Measurements from ENCODE around the gene ADGRD1. TPM values are rescaled to one million over a fixed set of nuclear protein-coding genes. Genes with fewer than 3 reads are reported as not detected.

ADGRD1 gene
- total RNA-seq, 1 donor from 2014 or later = 99.5 TPM

DNA sequence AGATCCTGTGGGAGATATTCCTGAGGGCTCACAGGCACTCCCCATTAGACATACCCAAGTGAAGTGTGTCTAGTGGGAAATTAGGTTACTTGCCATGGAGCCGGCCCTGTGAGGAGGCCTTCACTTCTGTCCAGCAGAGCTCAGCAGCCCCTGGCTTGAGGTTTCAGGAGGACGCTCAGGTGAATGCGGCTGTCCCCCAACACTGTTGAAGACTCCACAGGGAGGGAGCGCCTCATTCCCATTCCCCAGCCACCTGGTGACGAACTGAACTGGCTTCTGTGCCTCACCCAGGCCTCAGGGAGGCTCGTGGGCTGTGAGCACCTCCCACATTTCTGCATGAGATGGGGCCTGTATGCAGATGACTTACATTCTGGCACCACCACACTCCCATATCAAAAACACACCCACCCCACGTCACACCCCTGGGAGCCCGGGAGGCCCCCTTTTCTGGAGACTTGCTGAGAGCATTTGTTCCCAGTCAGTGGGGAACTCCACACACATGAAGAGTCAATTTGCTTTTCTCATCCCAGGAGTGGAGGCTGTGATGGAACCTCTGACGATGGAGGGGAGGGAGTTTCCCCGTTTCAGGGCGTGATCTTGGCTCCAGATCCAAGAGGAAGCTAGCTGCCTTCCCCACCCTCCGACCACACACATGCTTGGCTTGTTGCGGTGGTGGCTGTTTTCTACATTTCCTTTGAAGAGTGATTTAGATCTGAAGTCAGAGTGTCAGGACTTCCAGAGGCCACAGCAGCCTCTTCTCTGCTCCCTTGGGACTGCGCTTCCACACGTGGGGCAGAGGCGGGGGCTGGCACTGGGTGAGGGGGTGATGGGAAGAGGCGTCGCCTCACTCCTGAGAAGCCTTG is 120.7 kb downstream of the ADGRD1 start:
- no peaks in the 10 kb centered on the region for H3K27me3 ChIP-seq (ENCODE audit: low read depth)
- peaks cover 19% of the 10 kb centered on the region for H3K4me1 ChIP-seq
- DNase-seq = peak; percentile 61
- no peak overlapping the region for H3K4me3 ChIP-seq
- H3K36me3 ChIP-seq = peaks cover 33% of the 10 kb centered on the region
- intact Hi-C loops (cut with micrococcal nuclease) = no loop called here
- peak overlapping the region; percentile 70 for H3K27ac ChIP-seq (replicated peaks)
- TF ChIP-seq, protein P1, sequence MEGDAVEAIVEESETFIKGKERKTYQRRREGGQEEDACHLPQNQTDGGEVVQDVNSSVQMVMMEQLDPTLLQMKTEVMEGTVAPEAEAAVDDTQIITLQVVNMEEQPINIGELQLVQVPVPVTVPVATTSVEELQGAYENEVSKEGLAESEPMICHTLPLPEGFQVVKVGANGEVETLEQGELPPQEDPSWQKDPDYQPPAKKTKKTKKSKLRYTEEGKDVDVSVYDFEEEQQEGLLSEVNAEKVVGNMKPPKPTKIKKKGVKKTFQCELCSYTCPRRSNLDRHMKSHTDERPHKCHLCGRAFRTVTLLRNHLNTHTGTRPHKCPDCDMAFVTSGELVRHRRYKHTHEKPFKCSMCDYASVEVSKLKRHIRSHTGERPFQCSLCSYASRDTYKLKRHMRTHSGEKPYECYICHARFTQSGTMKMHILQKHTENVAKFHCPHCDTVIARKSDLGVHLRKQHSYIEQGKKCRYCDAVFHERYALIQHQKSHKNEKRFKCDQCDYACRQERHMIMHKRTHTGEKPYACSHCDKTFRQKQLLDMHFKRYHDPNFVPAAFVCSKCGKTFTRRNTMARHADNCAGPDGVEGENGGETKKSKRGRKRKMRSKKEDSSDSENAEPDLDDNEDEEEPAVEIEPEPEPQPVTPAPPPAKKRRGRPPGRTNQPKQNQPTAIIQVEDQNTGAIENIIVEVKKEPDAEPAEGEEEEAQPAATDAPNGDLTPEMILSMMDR (IDR thresholded peaks at IDR 0.05; ENCODE audit: borderline replicate concordance) = no peak
- H3K9me3 ChIP-seq (replicated peaks) = no peaks in the 10 kb centered on the region

DNA sequence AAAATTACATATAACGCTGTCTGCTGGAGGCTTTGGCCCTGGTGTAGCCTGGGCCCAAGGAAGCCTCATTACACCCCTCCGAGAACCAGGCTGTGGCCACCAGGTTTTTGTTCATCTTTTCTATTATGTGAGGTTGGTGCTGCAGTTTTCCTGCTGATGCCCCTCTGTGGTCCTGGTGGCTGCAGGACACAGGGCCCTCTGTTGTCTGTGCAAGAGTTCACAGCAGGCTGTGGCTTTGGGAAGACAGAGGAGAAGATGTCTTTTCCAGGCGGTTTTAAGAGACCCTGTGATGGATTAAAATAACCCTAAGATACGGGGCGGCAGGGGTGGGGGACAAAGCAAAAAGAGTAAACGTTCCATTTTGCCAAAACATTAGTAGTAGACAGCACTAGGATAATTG is 121.5 kb downstream of the ADGRD1 start:
- H3K27ac ChIP-seq (replicated peaks) = peak overlapping the region; percentile 67
- TF ChIP-seq, protein P1 (IDR thresholded peaks at IDR 0.05; ENCODE audit: borderline replicate concordance) = no peak

DNA sequence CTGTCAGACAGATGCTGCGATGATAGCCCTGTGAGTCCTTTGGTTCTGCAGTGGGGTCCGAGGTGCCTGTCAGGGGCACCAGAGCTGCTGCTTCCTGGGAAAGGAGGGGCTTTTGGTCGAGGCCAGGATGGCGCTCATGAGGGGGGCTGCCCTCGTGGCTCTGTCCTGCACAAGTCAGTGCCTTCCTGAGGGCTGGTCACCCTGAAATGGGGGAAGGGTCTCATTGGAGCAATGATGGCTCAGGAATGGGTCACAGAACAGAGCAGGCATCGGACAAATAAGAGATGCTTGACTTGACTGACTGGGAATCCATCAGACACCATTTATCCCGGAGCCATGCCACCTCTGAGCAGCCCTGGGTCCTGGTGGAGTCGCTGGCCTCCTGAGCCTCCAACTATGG is 121.9 kb downstream of the ADGRD1 start:
- Histone ChIP-seq H3K36me3 (peaks cover 30% of the 10 kb centered on the region), H3K4me3 (no peak overlapping the region), H3K9me3 (replicated peaks) (peaks cover 3% of the 10 kb centered on the region), H3K4me1 (peaks cover 19% of the 10 kb centered on the region), H3K27me3 (ENCODE audit: low read depth) (no peaks in the 10 kb centered on the region), H3K27ac (replicated peaks) (peak overlapping the region; percentile 67)
- TF ChIP-seq, protein P1 (IDR thresholded peaks at IDR 0.05; ENCODE audit: borderline replicate concordance) = no peak
- intact Hi-C loops (cut with micrococcal nuclease) = no loop called here
- DNase-seq = peak; percentile 10

More for the DNA sequence above, 121.5 kb downstream of the ADGRD1 start:
- intact Hi-C loops (cut with micrococcal nuclease) = no loop called here
- no peaks in the 10 kb centered on the region for H3K9me3 ChIP-seq (replicated peaks)
- no peaks in the 10 kb centered on the region for H3K27me3 ChIP-seq (ENCODE audit: low read depth)
- peaks cover 19% of the 10 kb centered on the region for H3K4me1 ChIP-seq
- H3K36me3 ChIP-seq = peaks cover 30% of the 10 kb centered on the region
- no peak for DNase-seq
- H3K4me3 ChIP-seq = no peak overlapping the region

DNA sequence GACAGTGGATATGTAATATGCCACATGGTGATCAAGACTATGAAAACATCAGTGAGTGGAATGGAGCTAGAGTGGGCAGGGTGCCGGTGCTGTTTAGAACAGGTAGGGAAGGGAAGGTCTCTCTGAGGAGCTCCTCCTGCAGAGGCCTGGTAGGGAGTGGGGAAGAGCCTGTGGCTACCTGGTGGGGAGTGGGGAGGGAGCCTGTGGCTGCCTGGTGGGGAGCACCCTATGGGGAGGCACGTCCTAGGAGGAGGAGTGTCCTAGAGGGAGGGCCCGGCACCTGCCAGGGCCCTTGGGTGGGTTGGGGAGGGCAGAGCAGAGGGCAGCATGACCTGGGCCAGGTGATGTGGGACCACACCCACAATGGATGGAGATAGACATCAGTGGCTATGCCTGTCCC is 122.6 kb downstream of the ADGRD1 start:
- no peak overlapping the region for H3K27ac ChIP-seq (replicated peaks)
- TF ChIP-seq, protein P1 (IDR thresholded peaks at IDR 0.05; ENCODE audit: borderline replicate concordance) = no peak
- no peaks in the 10 kb centered on the region for H3K27me3 ChIP-seq (ENCODE audit: low read depth)
- peaks cover 6% of the 10 kb centered on the region for H3K9me3 ChIP-seq (replicated peaks)
- peaks cover 19% of the 10 kb centered on the region for H3K4me1 ChIP-seq
- DNase-seq = no peak
- no peak overlapping the region for H3K4me3 ChIP-seq
- H3K36me3 ChIP-seq = peaks cover 29% of the 10 kb centered on the region
- intact Hi-C loops (cut with micrococcal nuclease) = no loop called here

DNA sequence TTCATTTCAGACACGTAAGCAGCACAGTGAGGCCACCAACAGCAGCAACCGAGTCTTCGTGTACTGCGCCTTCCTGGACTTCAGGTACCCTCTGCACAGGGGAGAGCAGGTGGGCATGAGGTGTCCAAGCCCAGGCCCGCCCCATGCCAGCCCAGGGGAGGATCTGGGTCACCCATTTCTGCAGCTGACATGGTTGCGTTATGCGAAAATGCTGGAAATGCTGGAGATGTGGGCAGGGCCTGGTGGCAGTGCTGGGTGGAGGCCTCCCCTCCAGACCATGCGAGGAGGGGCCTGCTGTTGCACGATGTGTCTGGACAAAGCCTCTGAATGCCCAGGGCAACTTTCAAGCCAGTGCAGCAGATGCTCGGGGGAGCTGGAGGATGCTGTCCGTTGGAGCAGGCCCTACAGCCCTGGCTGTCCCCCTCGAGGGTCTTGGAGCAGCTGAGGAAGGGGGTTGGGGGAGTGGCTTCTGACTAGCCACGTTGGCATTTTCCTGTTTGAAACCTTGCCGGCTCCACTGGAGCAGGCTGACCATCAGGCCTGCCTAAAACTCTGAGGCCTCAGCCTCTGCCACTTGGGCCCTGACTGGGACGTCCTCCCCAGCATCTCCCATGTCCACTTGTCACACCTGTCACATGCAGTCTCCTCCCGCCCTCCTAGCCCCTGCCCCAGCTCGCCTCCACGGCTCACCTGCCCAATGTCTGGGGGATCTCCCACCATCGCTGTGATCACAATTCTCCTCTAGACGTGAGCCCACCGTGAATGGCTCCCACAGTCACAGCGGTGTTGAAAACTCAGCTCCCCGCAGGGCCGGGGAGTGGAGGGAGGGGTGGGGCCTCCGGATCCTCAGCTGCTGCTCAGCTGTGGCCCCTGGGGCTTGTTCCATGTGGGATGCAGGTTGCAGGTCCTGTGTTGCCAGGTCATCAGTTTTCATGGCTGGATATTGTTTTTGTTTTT is 123.4 kb downstream of the ADGRD1 start:
- TF ChIP-seq, protein P1 (IDR thresholded peaks at IDR 0.05; ENCODE audit: borderline replicate concordance) = no peak
- Histone ChIP-seq H3K27me3 (ENCODE audit: low read depth) (no peaks in the 10 kb centered on the region), H3K27ac (replicated peaks) (no peak overlapping the region), H3K4me1 (peaks cover 19% of the 10 kb centered on the region), H3K9me3 (replicated peaks) (peaks cover 6% of the 10 kb centered on the region), H3K36me3 (peaks cover 27% of the 10 kb centered on the region), H3K4me3 (no peak overlapping the region)
- intact Hi-C loops (cut with micrococcal nuclease) = no loop called here
- peak; percentile 9 for DNase-seq

All from left ventricle myocardium inferior (tissue), 1 donor.